HK-2 (cell line): ENCODE measurements around the gene SUCLG2.

Source experiments
- DNase-seq: peaks from one replicate; pipeline ENCODE4 v3.0.0-alpha.2; 2018; ENCODE audit not compliant: unreplicated experiment

Gene SUCLG2, protein sequence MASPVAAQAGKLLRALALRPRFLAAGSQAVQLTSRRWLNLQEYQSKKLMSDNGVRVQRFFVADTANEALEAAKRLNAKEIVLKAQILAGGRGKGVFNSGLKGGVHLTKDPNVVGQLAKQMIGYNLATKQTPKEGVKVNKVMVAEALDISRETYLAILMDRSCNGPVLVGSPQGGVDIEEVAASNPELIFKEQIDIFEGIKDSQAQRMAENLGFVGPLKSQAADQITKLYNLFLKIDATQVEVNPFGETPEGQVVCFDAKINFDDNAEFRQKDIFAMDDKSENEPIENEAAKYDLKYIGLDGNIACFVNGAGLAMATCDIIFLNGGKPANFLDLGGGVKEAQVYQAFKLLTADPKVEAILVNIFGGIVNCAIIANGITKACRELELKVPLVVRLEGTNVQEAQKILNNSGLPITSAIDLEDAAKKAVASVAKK

GRCh38 chr3:67654099-67654843, at the start of gene SUCLG2:
TSS of gene SUCLG2 (minus strand) at chr3:67654612. CDS start at chr3:67654586, 26 bp downstream.
- peak; percentile 88 for DNase-seq

- DNase-seq, result no peak
Observed at GRCh38 chr3:67700596-67700995, 46.2 kb upstream of the SUCLG2 start.

DNA sequence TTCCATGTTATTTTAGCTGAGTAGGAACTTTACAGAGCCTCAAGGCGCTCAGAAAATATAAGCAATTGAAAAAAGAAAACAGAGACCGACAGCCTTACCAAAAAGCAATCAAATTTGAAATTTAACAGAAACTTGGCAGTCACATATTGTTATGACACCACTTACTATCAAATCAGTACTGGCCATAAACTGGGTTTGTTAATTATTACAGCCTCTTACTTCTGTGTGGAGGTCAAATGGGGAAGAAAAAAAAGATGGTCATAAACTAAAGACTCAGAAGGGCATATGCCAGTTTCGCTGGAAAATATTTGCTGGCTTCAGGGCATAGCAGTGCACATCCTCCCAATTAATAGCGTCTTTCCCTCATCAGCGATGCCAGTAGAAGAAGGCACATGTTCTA, 45.5 kb upstream of the SUCLG2 start:
- no peak for DNase-seq

DNA sequence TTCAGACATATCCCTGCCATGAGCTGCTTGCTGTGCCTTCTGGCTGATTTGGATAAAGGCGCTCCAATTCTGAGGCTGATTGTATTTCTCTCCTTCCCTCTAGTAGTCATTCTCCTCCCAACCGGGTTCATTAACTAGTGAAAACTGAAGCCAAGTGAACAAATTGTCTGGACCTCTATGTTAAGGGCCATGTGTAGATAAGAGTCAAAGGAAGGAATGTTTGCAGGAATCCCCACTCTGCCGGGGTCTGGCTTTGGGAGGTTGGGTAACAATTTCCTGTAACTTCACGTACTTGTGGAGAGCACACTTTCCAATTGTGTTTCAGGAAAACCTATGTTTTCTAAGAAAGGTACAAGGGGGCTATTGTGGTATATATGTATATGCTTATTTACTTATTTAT, 38.2 kb upstream of the SUCLG2 start:
- DNase-seq, result no peak

DNA sequence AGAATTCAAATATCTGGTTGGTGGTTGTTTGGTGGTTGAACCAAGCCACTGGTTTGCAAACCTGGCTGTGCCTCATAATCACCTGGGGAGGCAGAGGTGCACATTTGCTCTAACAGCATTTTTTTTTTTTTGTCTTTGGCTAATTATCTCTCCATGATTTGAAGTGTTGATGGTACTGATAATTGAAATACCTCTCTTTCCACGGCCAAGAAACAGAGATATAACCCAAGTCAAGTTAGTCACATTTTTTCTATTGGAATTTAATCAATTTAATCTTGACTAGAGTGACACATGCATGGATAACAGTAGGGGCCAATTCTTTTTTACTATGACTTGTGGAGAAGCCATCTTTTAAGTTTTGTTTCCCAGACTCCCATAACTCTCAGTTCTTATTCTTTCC, 37.5 kb upstream of the SUCLG2 start:
- no peak for DNase-seq

DNA sequence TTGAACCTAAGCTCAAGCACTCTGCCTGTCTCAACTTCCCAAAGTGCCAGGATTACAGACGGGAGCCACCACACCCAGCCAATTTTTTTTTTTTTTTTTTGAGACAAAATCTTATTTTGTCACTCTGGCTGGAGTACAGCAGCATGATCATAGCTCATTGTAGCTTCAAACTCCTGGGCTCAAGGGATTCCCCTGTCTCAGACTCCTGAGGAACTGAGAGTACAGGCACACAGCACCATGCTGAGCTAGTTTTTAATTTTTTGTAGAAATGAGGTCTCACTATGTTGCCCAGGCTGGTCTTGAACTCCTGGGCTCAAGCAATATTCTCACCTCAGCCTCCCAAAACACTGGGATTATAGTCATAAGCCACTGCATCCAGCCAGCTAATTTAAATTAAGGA, 36.8 kb upstream of the SUCLG2 start:
- no peak for DNase-seq

DNA sequence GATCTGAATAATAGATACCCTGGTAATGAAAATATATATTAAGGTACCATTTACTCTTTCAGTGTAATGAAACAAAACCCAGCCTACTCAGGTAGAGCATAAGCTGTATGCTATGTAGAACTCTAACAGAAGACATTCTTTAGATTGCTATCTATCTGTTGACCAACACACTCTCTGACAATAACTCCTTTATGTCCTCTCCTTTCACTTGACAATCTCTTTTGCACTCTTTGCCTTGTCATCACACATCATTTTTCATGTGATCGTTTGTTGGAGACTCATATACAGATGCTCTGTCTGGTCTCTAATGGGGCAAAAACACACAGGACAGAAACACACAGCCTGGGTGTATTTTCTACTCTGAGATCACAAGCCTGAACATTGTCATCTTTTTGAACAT, 35.4 kb upstream of the SUCLG2 start:
- DNase-seq, result no peak

DNA sequence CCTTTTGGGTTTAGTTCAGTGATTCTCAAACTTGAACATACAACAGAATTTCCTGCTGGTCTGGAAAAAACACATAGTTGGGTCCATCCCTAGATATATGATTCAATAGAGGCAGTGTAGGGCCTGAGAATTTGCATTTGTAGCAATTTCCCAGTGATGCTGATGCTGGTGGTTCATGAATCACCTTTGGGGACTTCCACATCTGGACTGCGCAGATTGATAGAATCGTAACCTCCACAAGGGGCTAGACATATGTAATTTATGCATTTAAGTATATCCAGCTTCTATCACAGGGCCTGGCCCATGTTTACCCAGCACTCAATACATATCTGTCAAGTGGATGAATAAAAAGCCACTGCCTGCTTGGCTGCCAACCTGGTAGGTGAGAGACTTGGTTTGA, 33.8 kb upstream of the SUCLG2 start:
- DNase-seq, result no peak

- DNase-seq, result no peak
Observed at GRCh38 chr3:67686069-67686468, 31.7 kb upstream of the SUCLG2 start.

GRCh38 chr3:67685499-67685898, 31.1 kb upstream of the SUCLG2 start:
- DNase-seq, result no peak

GRCh38 chr3:67684211-67684610, 29.8 kb upstream of the SUCLG2 start:
- DNase-seq, result no peak

- no peak for DNase-seq
Observed at GRCh38 chr3:67683522-67683921, 29.1 kb upstream of the SUCLG2 start.

DNA sequence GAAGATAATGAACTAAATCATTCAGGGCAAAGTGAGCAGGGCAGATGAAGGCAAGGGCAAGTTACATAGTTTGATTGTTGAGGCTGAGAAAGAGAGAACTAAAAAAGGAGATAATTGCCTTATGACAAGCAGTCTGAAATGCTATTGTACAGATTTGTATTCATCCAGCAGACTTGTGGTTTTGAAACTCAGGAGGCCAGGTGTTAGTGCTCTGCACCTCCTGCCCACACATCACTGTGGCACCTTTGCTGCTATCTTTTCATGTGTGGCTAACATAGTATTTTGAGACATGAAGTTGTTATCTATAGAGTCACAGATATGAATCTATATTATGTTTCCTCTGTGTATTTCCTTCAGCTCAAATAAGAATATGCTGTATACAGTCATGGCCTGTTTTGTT, 24.3 kb upstream of the SUCLG2 start:
- no peak for DNase-seq

GRCh38 chr3:67674055-67674454, 19.6 kb upstream of the SUCLG2 start:
- DNase-seq, result no peak

GRCh38 chr3:67662733-67663132, 8.3 kb upstream of the SUCLG2 start:
- no peak for DNase-seq

- DNase-seq, result no peak
Observed at GRCh38 chr3:67661089-67661488, 6.7 kb upstream of the SUCLG2 start.

DNA sequence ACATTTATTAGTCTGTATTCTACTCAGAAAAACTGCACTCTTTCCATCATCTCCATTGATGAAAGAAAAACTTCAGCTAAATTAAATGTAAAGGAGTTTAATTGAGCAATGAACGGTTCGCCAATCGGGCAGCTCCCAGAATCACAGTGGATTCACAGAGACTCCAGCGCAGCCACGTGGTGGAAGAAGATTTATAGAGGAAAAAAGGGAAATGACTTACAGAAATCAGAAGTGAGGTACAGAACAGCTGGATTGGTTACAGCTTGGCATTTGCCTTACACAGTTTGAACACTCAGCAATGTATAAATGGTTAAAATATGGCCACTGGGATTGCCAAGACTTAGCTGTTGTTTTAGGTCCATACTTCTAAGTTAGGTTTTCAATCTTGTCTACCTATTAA, 2.8 kb upstream of the SUCLG2 start:
- DNase-seq, result no peak

- DNase-seq, result no peak
Observed at GRCh38 chr3:67656614-67657013, 2.2 kb upstream of the SUCLG2 start.

DNA sequence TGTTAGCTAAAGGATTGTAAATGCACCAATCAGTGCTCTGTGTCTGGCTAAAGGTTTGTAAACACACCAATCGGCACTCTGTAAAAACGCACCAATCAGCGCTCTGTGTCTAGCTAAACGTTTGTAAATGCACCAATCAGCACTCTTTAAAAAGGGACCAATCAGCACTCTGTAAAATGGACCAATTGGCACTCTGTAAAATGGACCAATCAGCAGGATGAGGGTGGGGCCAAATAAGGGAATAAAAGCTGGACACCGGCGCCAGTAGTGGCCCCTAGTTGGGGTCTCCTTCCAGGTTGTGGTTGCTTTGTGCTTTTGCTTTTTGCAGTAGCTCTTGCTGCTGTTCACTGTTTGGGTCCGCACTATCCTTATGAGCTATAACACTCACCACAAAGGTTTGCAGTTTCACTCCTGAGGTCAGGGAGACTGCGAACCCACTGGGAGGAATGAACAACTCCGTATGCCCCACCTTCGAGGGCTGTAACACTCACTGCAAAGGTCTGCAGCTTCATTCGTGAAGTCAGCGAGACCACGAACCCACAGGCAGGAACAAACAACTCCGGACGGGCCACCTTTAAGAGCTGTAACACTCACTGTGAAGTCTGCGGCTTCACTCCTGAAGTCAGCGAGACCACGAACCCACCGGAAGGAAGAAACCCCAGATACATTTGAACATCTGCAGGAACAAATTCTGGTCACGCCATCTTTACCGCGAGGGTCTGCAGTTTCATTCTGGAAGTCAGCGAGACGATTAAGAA, 1.1 kb upstream of the SUCLG2 start:
- no peak for DNase-seq

DNA sequence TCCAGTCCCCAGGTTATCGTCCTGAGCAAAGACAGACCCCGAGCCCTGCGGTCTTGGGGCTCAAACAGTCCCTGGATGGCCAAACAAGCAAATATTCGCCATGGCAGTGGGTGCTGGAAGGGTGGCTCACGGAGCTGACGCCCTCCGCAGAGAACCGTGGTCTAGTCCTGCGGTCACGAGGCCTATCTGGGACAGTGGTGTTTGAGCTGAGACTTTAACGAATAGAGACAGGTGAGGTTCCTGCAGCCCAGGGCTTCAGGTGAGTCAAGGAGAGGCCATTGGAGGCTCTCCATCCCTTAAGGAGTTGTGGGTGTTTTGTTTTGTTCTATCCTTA, 399 bp upstream of the SUCLG2 start:
- DNase-seq, result no peak

- no peak for DNase-seq
Observed at GRCh38 chr3:67653425-67654098, 850 bp downstream of the SUCLG2 start.

GRCh38 chr3:67650084-67650483, 4.3 kb downstream of the SUCLG2 start:
- DNase-seq, result no peak
